Measurements from ENCODE around the gene CDK16.
A peak's percentile ranks its signal among the peaks of the same experiment; 100 is the strongest.

The CDK16 gene

GRCh38 chrX:47209508-47210238 is 8.8 kb upstream of the CDK16 start:
- no peak for DNase-seq

DNA sequence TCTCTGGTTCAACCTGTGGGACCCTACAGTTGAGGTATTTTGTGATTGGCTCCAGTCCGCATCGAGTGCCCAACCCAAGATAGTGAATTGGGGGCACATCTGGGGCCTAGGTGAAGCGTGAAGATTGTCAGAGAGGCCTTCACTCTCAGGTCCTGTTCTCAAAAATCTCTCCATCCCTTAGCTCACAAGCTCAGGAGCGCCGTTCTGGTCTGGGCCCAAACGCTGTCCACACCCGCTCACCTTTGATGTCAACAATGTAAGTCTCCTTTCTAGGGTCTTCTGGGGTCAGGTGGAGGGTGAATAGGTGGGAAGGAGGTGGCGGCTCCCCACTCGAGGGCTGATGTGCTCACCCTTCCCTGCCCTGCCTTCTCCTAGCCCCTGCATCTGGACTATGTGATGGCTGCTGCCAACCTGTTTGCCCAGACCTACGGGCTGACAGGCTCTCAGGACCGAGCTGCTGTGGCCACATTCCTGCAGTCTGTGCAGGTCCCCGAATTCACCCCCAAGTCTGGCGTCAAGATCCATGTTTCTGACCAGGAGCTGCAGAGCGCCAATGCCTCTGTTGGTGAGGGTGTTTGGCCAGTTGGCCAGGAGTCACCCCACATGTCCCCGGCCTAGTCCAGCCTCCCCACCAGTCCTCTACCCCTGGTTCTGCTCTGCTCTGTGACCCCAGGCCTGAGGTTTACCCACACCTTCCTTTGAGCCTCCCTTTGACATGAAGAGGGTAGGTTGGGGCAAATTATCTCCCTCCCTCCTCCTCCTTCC is 7.6 kb upstream of the CDK16 start:
- DNase-seq: no peak

DNA sequence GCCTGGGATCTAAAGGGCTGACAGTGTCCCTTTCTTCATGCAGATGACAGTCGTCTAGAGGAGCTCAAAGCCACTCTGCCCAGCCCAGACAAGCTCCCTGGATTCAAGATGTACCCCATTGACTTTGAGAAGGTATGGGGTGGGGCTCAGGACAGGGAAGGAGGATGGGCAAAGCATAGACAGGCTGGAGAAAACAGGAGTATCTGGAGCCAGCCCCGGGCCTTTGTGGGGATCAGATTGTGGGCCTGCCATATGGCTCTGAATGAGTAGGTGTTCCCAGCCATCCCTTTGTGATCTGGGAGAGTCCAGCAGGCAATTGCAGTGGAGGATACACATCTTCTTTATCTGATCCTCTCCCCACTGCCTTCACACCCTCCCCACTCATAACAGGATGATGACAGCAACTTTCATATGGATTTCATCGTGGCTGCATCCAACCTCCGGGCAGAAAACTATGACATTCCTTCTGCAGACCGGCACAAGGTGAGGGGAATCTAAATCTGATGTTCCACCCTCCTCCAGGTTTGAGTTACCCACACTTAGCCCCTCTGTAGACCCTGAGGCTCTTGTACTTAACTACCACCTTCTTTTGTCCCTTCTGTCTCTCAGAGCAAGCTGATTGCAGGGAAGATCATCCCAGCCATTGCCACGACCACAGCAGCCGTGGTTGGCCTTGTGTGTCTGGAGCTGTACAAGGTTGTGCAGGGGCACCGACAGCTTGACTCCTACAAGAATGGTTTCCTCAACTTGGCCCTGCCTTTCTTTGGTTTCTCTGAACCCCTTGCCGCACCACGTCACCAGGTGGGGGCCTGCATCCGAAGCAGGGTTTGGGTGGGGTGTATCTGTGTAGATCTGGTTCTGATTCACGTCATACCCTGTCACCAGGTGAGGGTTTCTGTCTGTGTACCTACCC is 5.8 kb upstream of the CDK16 start:
- peak; percentile 24 for DNase-seq

GRCh38 chrX:47214435-47215077 is 3.9 kb upstream of the CDK16 start:
- peak; percentile 33 for DNase-seq

- peak; percentile 27 for DNase-seq
Observed at GRCh38 chrX:47215291-47215900, 3.1 kb upstream of the CDK16 start.

GRCh38 chrX:47216393-47216925 is 2.0 kb upstream of the CDK16 start:
- DNase-seq: no peak

- DNase-seq: peak; percentile 64
Observed at GRCh38 chrX:47217121-47217851, 1.2 kb upstream of the CDK16 start.

DNA sequence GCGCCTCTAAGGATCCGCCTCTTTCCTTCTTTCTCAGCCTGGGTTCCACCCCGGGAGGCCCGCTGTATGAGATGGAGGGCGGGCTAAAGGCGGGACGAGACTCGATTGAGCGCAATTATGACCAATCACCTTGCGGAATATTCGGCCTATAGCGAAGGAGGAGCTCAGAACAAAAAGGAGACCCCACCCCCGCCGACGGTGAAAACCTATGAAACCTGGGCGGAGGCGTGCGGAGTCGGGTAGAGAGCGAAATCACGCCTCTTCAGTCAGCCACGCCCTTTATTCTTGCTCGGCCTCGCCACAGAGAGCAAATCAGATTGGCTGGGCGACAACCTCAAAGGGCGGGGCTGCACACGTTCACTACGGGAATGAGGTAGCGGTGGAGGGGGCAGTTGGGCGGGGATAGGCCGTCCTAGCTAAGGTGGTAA is 615 bp upstream of the CDK16 start:
- peak; percentile 97 for DNase-seq

- DNase-seq: peak; percentile 84
Observed at GRCh38 chrX:47218920-47219815, 687 bp downstream of the CDK16 start.

GRCh38 chrX:47221756-47222155 is 3.3 kb downstream of the CDK16 start:
- DNase-seq: peak; percentile 4

DNA sequence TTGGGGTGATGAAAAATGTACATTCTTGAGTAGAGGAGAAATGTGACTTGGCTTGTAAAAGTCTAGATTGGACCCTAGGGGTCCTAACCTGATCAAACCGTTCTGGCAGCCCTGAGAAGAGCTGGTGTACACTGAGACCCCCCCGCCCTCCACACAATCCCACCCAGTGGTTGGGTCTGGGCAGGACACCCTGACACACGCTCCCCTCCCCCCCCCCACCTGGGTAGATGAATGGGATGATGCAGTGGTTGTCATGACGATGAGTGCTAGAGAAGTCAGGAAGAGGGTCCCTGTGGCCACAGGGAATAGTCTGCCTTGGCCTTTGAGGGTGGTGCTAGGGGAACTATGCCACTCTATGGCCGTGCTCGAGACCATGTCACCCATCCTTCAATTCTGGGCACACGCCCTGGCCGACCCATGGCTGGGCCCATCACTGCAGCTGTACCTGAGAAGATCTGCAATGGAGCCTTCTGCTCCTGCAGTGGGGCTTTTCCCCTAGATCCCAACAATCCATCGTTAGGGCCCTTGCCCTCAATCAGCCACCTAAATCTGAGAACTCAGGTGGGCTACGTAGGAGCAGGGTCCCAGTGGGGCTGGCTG is 4.4 kb downstream of the CDK16 start:
- no peak for DNase-seq

DNA sequence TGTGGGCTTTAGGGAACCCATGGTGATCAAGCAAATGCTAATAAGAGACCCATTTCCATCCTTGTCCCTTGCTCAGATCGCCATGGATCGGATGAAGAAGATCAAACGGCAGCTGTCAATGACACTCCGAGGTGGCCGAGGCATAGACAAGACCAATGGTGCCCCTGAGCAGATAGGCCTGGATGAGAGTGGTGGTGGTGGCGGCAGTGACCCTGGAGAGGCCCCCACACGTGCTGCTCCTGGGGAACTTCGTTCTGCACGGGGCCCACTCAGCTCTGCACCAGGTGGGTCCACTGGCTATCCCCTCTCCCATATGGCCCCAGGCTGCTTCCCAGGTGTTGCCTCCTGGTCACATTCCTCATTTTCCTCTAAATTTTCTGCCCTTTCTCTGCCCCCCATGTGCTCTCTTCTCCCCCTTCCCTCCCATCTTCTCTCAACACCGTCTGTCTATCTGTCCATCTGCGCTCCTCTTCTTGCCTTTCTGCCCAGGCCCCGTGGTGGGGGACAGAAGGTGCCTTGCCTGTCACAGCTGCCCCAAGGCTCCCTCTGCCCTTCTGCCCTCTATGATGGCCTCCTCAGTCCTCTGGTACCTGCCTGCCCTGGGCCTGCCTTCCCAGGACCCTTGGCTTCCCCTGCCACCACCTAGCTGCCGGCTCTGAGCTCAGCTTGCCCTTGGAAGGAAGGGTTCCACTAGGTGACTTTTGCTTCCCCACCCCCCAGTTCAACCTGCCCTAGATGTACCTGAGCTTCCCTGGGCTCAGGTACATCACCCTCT is 5.2 kb downstream of the CDK16 start:
- DNase-seq: no peak

DNA sequence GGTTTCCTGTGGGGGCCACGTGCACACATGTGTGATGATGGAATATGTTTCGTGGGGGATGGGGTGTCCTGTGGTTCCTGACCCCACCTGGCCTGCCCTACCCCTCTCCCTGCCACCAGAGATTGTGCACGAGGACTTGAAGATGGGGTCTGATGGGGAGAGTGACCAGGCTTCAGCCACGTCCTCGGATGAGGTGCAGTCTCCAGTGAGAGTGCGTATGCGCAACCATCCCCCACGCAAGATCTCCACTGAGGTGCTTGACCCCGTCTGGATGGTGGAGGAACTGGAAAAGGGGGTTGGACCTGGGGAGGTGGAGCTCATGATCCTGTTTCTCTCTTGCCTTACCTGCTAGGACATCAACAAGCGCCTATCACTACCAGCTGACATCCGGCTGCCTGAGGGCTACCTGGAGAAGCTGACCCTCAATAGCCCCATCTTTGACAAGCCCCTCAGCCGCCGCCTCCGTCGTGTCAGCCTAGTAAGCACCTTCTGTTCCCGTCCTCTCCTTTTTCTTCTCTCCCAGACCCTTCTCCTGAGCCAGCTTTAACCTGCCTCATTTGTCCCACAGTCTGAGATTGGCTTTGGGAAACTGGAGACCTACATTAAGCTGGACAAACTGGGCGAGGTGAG is 5.9 kb downstream of the CDK16 start:
- no peak for DNase-seq

DNA sequence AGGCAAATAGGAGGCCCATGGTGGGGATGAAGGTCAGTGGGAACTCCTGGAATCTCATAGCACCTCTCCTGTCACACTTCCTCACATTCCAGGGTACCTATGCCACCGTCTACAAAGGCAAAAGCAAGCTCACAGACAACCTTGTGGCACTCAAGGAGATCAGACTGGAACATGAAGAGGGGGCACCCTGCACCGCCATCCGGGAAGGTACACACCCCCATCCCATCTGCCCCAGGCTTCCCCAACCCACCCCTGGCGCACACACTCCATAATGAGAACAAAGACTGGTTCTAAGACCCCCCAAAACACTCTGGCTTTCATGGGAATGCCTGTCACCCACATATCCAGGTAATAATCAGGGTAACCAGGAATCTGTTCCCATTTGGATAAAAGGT is 6.4 kb downstream of the CDK16 start:
- no peak for DNase-seq

- no peak for DNase-seq
Observed at GRCh38 chrX:47226071-47226470, 7.6 kb downstream of the CDK16 start.

DNA sequence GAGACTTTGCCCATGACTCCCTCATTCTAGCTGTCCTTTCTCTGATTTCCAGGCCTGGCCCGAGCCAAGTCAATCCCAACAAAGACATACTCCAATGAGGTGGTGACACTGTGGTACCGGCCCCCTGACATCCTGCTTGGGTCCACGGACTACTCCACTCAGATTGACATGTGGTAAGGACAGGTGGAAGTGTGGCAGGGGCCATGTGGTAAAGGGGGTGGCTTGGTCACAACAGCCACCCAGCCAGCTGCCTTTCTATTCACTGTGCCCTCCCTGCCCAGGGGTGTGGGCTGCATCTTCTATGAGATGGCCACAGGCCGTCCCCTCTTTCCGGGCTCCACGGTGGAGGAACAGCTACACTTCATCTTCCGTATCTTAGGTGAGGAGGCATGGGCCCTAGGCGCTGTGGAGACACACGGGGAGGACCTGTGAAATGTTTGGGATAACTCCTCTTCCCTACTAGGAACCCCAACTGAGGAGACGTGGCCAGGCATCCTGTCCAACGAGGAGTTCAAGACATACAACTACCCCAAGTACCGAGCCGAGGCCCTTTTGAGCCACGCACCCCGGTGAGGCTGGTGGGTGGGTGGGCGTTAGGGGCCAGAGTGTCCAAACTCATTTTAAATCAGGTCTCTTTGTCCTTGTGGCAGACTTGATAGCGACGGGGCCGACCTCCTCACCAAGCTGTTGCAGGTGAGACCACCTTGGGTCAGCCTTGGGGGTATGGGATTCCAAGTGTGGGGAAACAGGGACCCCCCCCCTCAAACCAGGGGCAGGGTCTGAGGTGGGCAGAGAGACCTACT is 8.3 kb downstream of the CDK16 start:
- no peak for DNase-seq

GRCh38 chrX:47227334-47227583 is 8.8 kb downstream of the CDK16 start:
- no peak for DNase-seq
